GM21737 (cell line): ENCODE data around the gene CELF1.
A peak's percentile ranks its signal among the peaks of the same experiment; 100 is the strongest.

Experiments used
- ATAC-seq: cut with Tn5 transposase; IDR thresholded peaks from one replicate; pipeline ENCODE4 v1.9.1; 2021; ENCODE audit warnings: mild to moderate bottlenecking, moderate library complexity; ENCODE audit not compliant: unreplicated experiment

CELF1 gene

GRCh38 chr11:47552566-47553405 lies at the start of gene CELF1:
Gene CELF1 (minus strand): TSS chr11:47553132. CDS start chr11:47499523, 53,609 bp downstream.
- ATAC-seq, result peak; percentile 91

- no peak for ATAC-seq
Measured at GRCh38 chr11:47599902-47600301, 47.0 kb upstream of the CELF1 start.

- ATAC-seq, result no peak
Measured at GRCh38 chr11:47595967-47596366, 43.0 kb upstream of the CELF1 start.

GRCh38 chr11:47595029-47595428 lies 42.1 kb upstream of the CELF1 start:
- no peak for ATAC-seq

- no peak for ATAC-seq
Measured at GRCh38 chr11:47593934-47594855, 41.3 kb upstream of the CELF1 start, which contains the start of gene C1QTNF4. Gene C1QTNF4 (minus strand): TSS chr11:47594411. CDS start chr11:47590810, 3,601 bp downstream.

GRCh38 chr11:47593492-47593933 lies 40.6 kb upstream of the CELF1 start:
- ATAC-seq, result no peak

- no peak for ATAC-seq
Measured at GRCh38 chr11:47592970-47593369, 40.0 kb upstream of the CELF1 start.

GRCh38 chr11:47592251-47592650 lies 39.3 kb upstream of the CELF1 start:
- ATAC-seq, result no peak

- ATAC-seq, result no peak
Measured at GRCh38 chr11:47591764-47592163, 38.8 kb upstream of the CELF1 start.

- no peak for ATAC-seq
Measured at GRCh38 chr11:47589977-47590861, 37.3 kb upstream of the CELF1 start.

- ATAC-seq, result no peak
Measured at GRCh38 chr11:47589584-47589976, 36.6 kb upstream of the CELF1 start.

- no peak for ATAC-seq
Measured at GRCh38 chr11:47589118-47589517, 36.2 kb upstream of the CELF1 start.

GRCh38 chr11:47587723-47588326 lies 34.9 kb upstream of the CELF1 start:
- ATAC-seq, result no peak

- ATAC-seq, result no peak
Measured at GRCh38 chr11:47587039-47587716, 34.2 kb upstream of the CELF1 start.

- no peak for ATAC-seq
Measured at GRCh38 chr11:47586098-47586855, 33.3 kb upstream of the CELF1 start, which contains the start of gene FAM180B. Gene FAM180B (plus strand): TSS chr11:47586678. CDS start chr11:47586769, 91 bp downstream.

- no peak for ATAC-seq
Measured at GRCh38 chr11:47583844-47584243, 30.9 kb upstream of the CELF1 start.

- ATAC-seq, result peak; percentile 90
Measured at GRCh38 chr11:47578524-47579494, 25.9 kb upstream of the CELF1 start, which contains the start of the genes KBTBD4 and NDUFS3. Gene KBTBD4 (minus strand): TSS chr11:47578970. CDS start chr11:47578951, 19 bp downstream. Gene NDUFS3 (plus strand): TSS chr11:47579074. CDS start chr11:47579092, 18 bp downstream.
